ENCODE results near the gene ZNF615.
"Not testable (repeated sequence)": the region's sequence is repeated elsewhere in the genome, so short reads cannot be mapped to it uniquely, and the experiment has no call there.

ZNF615 gene

GRCh38 chr19:51980116-51980736 is 27.8 kb downstream of the ZNF615 start:
- peak; percentile 75 for DNase-seq (ENCODE audit: low spot score)

GRCh38 chr19:51978882-51979281 is 29.1 kb downstream of the ZNF615 start:
- peak; percentile 41 for DNase-seq (ENCODE audit: low spot score)

- DNase-seq (ENCODE audit: low spot score), result no peak
These were observed 30.7 kb downstream of the ZNF615 start for GRCh38 chr19:51977346-51977745.

- DNase-seq (ENCODE audit: low spot score), result no peak
These were observed 31.2 kb downstream of the ZNF615 start for GRCh38 chr19:51976852-51977251.

- DNase-seq (ENCODE audit: low spot score), result not testable (repeated sequence)
These were observed 32.2 kb downstream of the ZNF615 start for GRCh38 chr19:51975787-51976186.

- no peak for DNase-seq (ENCODE audit: low spot score)
These were observed 36.4 kb downstream of the ZNF615 start for GRCh38 chr19:51971624-51972023.

GRCh38 chr19:51970718-51971117 is 37.3 kb downstream of the ZNF615 start:
- no peak for DNase-seq (ENCODE audit: low spot score)

- no peak for DNase-seq (ENCODE audit: low spot score)
These were observed 42.4 kb downstream of the ZNF615 start for GRCh38 chr19:51965583-51965982.

GRCh38 chr19:51960621-51961233 is 47.3 kb downstream of the ZNF615 start:
- DNase-seq (ENCODE audit: low spot score), result peak; percentile 19

- no peak for DNase-seq (ENCODE audit: low spot score)
These were observed 48.2 kb downstream of the ZNF615 start for GRCh38 chr19:51959791-51960190.

GRCh38 chr19:51957846-51958245 is 50.2 kb downstream of the ZNF615 start:
- not testable (repeated sequence) for DNase-seq (ENCODE audit: low spot score)

GRCh38 chr19:51948975-51949374 is 59.0 kb downstream of the ZNF615 start:
- DNase-seq (ENCODE audit: low spot score), result no peak

- DNase-seq (ENCODE audit: low spot score), result no peak
These were observed 61.4 kb downstream of the ZNF615 start for GRCh38 chr19:51946602-51947001.

- DNase-seq (ENCODE audit: low spot score), result no peak
These were observed 63.0 kb downstream of the ZNF615 start for GRCh38 chr19:51944798-51945552.

Measured in kidney tubule cell (primary cell).